GM21723 (cell line): ENCODE data around the gene KCNJ14.

Experiments used
- ATAC-seq: cut with Tn5 transposase; IDR thresholded peaks from one replicate; pipeline ENCODE4 v1.9.1; 2021; ENCODE audit warnings: mild to moderate bottlenecking, moderate library complexity; ENCODE audit not compliant: unreplicated experiment

KCNJ14 gene

DNA sequence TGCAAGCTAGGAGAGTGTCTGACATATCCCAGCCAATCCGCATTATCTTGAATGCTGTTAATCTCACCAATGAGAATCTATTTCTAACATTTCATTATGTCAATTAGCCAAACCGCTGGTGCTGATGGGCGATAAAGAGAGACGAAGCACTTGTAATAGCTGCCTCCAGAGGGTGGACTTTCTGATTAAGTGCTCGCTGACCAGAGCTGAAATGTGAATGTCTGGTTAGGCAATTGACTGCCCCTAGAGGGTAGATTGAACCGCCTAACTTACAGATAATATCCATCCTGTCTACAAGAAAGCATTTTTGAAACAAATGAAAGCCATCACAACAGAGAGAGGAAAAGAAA lies 10.1 kb upstream of the KCNJ14 start:
- ATAC-seq: peak; percentile 12

DNA sequence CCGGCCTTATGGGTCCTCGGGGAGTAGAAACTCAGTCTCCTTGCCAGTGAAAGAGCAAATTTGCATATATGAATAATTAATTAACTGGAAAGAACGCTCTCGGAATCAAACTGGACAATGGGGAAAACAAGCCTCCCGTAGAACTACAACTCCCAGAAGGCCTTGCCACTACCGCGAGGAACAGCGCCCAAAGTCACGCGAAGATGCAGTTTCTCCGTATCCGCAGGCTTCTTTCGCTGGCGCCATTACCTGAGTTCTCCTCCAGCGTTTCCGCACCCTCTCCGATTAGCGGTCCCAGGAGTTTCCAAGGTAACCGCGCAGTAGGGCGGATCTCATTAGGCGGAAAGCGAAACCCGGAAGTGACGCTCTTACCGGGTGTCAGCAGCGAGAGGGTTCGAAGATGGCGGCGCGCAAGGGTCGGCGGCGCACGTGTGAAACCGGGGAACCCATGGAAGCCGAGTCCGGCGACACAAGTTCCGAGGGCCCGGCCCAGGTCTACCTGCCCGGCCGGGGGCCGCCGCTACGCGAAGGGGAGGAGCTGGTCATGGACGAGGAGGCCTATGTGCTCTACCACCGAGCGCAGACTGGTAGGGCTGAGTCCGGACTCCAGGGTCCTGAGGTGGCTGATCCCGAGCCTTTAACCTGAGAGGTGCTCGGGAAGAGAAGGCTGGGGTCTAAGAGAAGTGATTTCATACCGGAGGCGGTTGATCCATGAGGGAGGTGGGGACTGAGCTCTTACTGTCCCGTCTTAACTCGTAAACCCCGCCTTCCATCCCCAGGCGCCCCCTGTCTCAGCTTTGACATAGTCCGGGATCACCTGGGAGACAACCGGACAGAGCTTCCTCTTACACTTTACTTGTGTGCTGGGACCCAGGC lies 9.5 kb upstream of the KCNJ14 start, which contains the start of gene GRWD1:
GRWD1 (plus strand) TSS at position 378 of the 876 bp plus-strand sequence; CDS start at position 401, 23 bp downstream.
- peak; percentile 81 for ATAC-seq

GRCh38 chr19:48446579-48446978 lies 8.8 kb upstream of the KCNJ14 start:
- ATAC-seq: no peak

DNA sequence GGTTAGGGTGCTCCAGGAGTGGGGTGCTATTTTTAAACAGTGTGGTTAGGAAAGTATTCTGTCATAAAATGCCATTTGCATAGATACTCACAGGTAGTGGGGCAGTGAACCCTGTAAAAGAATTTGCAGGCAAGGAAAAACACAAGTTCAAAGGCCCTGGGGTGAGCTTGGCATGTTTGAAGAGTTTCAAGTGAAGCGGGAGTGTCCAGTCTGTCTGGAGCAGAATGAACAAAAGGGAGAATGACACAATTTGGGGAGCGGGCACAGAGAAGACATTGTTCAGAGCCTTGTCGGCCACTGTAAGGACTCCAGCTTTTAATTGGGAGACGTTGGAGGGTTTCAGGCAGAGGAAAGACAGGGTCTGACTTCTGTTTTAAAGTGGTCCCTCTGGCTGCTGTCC lies 6.8 kb upstream of the KCNJ14 start:
- ATAC-seq: no peak

- ATAC-seq: no peak
Measured at GRCh38 chr19:48450441-48450840, 4.9 kb upstream of the KCNJ14 start.

DNA sequence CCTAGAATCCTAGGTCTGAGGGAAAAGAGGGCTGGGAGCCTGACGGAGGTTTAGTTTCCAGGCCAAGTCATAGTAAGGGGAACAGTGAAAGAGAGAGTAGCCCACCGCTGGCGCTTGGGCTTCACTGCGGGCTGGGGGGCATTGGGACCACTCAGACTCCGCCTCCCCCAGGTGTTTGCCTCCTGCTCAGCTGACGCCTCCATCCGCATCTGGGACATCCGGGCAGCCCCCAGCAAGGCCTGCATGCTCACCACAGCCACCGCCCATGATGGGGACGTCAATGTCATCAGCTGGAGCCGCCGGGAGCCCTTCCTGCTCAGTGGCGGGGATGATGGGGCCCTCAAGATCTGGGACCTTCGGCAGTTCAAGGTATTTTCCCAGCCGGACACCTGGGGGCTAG lies 4.5 kb upstream of the KCNJ14 start:
- no peak for ATAC-seq

- ATAC-seq: no peak
Measured at GRCh38 chr19:48451624-48452023, 3.8 kb upstream of the KCNJ14 start.

- ATAC-seq: no peak
Measured at GRCh38 chr19:48452289-48453190, 2.8 kb upstream of the KCNJ14 start.

- ATAC-seq: no peak
Measured at GRCh38 chr19:48454150-48454730, 1.1 kb upstream of the KCNJ14 start.

DNA sequence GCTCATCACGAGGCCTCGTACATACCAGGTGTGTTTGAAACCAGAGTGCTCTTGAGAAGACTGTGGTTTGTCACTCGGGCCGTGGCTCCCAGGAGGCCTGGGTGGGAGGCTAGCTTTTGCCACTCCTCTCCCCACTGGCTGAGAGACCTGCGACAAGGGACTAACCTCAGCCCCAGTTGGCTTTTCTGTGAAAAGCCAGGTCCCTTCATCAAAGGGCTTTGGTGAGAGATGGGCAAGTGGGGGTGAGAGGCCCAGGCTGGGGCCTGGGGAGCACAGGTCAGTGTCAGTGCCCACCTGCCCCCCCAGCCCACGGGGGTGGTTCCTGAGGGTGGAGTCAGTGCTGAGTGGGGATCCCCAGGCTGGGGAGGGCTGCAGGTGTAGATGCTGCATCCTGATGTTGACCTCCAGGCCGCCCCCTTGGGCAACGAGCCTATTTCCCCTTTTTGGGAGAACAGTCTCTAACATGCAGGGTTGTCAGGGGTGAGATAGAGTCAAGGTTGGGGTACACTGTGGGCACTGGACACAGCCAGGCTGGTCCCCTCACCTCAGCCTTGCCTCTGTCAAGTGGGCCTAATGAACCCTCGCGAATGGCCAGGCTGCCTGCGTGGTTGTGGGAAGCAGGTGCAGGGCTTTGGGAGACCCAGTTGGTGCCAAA lies 661 bp downstream of the KCNJ14 start:
- no peak for ATAC-seq

DNA sequence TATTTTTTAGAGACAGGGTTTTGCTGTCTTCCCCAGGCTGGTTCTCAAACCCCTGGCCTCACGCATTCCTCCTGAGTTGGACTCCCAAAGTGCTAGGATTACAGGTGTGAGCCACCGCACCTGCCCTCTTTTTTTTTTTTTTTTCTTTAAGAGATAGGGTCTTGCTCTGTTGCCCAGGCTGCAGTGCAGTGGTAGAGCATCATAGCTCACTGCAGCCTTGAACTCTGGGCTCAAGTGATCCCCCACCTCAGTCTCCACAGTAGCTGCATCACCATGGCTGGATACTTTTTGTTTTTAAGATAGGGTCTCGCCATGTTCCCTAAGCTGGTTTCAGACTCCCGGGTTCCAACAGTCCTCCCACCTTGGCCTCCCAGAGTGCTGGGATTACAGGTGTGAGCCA lies 1.5 kb downstream of the KCNJ14 start:
- no peak for ATAC-seq

DNA sequence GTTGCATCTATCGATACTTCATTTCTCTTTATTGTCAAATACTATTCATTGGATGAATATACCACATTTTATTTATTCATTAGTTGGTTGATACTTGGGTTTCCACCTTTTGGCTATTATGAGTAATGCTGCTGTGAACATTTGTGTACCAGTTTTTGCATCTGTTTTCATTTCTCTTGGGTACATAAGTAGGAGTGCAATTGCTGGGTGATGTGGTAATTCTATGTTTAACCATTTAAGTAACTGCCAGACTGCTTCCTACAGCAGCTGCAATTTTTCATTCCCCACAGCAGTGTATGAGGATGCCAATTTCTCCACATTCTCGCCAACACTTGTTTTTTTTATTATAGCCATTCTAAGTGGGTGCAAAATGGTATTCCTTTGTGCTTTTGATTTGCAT lies 2.6 kb downstream of the KCNJ14 start:
- no peak for ATAC-seq

GRCh38 chr19:48461651-48461981 lies 6.2 kb downstream of the KCNJ14 start:
- no peak for ATAC-seq

DNA sequence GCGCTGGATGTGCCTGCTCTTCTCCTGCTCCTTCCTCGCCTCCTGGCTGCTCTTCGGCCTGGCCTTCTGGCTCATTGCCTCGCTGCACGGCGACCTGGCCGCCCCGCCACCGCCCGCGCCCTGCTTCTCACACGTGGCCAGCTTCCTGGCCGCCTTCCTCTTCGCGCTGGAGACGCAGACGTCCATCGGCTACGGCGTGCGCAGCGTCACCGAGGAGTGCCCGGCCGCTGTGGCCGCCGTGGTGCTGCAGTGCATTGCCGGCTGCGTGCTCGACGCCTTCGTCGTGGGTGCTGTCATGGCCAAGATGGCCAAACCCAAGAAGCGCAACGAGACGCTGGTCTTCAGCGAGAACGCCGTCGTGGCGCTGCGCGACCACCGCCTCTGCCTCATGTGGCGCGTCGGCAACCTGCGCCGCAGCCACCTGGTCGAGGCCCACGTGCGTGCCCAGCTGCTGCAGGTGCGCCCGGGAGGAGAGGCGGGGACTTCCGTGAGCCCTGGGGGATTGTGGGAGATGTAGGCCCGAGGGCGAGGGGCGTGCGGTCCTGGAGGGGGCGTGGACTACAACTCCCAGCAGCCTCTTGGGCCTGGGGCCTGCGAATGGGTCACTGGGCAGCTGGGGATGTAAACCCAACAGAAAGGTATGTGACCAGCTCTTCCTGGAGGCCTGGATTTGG lies 6.7 kb downstream of the KCNJ14 start:
- no peak for ATAC-seq

GRCh38 chr19:48465215-48465614 lies 9.8 kb downstream of the KCNJ14 start:
- no peak for ATAC-seq

DNA sequence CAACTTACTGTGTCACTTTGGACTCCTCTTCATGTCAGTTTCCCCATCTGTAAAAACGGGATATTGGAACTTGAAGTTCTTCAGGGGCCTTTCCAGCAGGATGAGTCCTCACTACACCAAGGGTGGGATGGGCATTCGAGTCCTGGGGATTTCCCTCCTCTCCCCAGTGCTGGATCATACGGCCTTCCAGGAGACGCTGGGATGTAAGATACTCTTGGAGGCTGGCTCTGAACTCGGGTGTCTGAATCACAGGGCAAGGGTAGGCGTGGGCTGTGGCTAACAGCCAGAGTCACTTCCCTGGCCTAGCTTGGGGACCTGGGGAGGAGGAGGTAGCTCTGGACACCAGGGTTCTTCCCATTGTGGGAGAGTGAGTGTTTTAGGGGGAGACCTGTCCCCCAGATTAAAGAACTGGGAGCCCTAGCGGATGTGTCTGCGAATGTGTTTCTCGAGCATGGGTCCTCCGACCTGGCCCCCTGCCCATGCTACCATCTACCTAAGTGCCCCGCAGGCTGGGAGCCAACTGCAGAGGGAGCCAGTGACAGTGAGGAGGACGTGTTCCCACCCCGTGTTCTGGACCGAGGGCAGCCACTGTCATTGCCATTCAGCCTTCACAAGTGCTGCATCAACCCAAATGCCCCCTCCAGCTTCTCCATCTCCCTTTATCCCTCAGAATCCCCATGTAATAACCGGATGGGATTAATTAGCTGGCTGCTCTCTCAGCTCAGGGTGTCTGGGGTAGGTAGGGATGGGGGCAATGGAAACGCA lies 11.4 kb downstream of the KCNJ14 start:
- no peak for ATAC-seq

GRCh38 chr19:48468772-48469288 lies 13.5 kb downstream of the KCNJ14 start:
- peak; percentile 88 for ATAC-seq

GRCh38 chr19:48469289-48469881 lies 14.0 kb downstream of the KCNJ14 start, which contains the start of gene CYTH2:
CYTH2 (plus strand) TSS chr19:48469369; CDS start chr19:48469508, 139 bp downstream.
- peak; percentile 17 for ATAC-seq
